Heart left ventricle (tissue), 16 donors: Measurements from ENCODE around the gene PINK1. TPM values are rescaled to one million over a fixed set of nuclear protein-coding genes. Genes with fewer than 3 reads are reported as not detected.
A peak's percentile ranks its signal among the peaks of the same experiment; 100 is the strongest.
"Not testable (repeated sequence)": the region's sequence is repeated elsewhere in the genome, so short reads cannot be mapped to it uniquely, and the experiment has no call there.

Experiments used
- ATAC-seq, 4 donors: fragments of 200-7000 bp; cut with Tn5 transposase; one replicate each; pipeline ENCODE4 v1.9.1; 2020 to 2022; ENCODE audit warnings: moderate library complexity in 4 of 4, mild to moderate bottlenecking in 3 of 4, moderate number of reproducible peaks in 1 of 4
- DNase-seq, 5 donors: peaks; one replicate each; pipeline ENCODE4 v3.0.0-alpha.2; 2020
- H3K27ac ChIP-seq, 12 donors: fragments of 200-600 bp; sonication (generic) in 4 of 12; one replicate each; pipeline versions ENCODE4 v1.5.0 to v1.8.0; 2016 to 2022; ENCODE audit warnings: mild to moderate bottlenecking in 2 of 12
- H3K27me3 ChIP-seq, 9 donors: fragments of 200-600 bp; sonication (generic) in 2 of 9; one replicate each; pipeline versions ENCODE4 v1.5.1 to v1.8.0; 2016 to 2022; ENCODE audit warnings: mild to moderate bottlenecking in 3 of 9
- H3K36me3 ChIP-seq, 9 donors: fragments of 200-600 bp; sonication (generic) in 2 of 9; one replicate each; pipeline versions ENCODE4 v1.5.0 to v1.8.0; 2018 to 2022; ENCODE audit warnings: mild to moderate bottlenecking in 2 of 9
- H3K4me1 ChIP-seq, 12 donors: fragments of 200-600 bp; sonication (generic) in 4 of 12; one replicate each; pipeline versions ENCODE4 v1.5.0 to v1.8.0; 2016 to 2022; ENCODE audit warnings: mild to moderate bottlenecking in 3 of 12
- H3K4me3 ChIP-seq, 12 donors: fragments of 200-600 bp; sonication (generic) in 4 of 12; one replicate each; pipeline versions ENCODE4 v1.5.0 to v1.8.0; 2017 to 2022; ENCODE audit warnings: mild to moderate bottlenecking in 9 of 12, moderate library complexity in 4 of 12
- H3K9me3 ChIP-seq, 12 donors: fragments of 200-600 bp; sonication (generic) in 4 of 12; one replicate each; pipeline versions ENCODE4 v1.5.0 to v1.8.0; 2016 to 2022; ENCODE audit warnings: mild to moderate bottlenecking in 1 of 12
- POLR2A ChIP-seq, 2 donors: fragments of 450-650 bp; IDR thresholded peaks; one replicate each; pipeline ENCODE4 v1.6.1; 2017; ENCODE audit warnings: antibody characterized with exemption in 2 of 2, mild to moderate bottlenecking in 2 of 2, moderate library complexity in 2 of 2
- WGBS, 4 donors: extraction: QIAGEN DNeasy Blood & Tissue Kit in 2 of 4; methylation state at CpG; one replicate each; pipeline versions ENCODE4 v1.1.5 to v1.1.7; 2013 to 2018; 5-methylcytosine and 5-hydroxymethylcytosine counted together
- intact Hi-C, 10 donors: fragments of 100-400 bp; cut with DNase I; formaldehyde crosslinking; loops; one replicate each; pipeline versions ENCODE4 v1.11.1 to v1.14.2; 2022
- polyA plus RNA-seq, 2 donors: library from polyadenylated mRNA; stranded (reverse); fragments of 200-250 nt; gene quantifications; one replicate each; pipeline ENCODE4 v1.2.3, GENCODE V29; 2013
- total RNA-seq, 9 donors: library from RNA; depleted of rRNA in 2 of 9; stranded (reverse); fragments of >200 nt in 2 of 9; fragmentation: NEBNext Ultra II Directional in 3 of 9; extraction: Animal tissue kit (Norgen Biotek cat#: 25700) in 3 of 9; gene quantifications; one replicate each; pipeline versions ENCODE4 v1.1.0 to v1.2.4, GENCODE V29; 2016 to 2023
- TF ChIP-seq, protein P1 (sequence below), 12 donors: fragments of 200-600 bp; sonication (generic) in 4 of 12; IDR thresholded peaks; one replicate each; pipeline versions ENCODE4 v1.5.0 to v1.8.0; 2018 to 2022; ENCODE audit warnings: antibody characterized with exemption in 12 of 12, mild to moderate bottlenecking in 5 of 12
- donor health status: ischemic (EF 13 %, LVEDD 7.1; RV severe dilation, severe dysfunction).
- donor health status: healthy with polysubstance abuse.
- donor health status: DM: no; HTN: yes; CAD: no.
- donor health status: DM: no; HTN: no; CAD: no.
- donor health status: ischemic (EF 25% LVEDD 6.9; RV normal size, moderate dysfunction).
- donor health status: ischemic (EF 25% LVEDD 5.7; RV mildly dilated, moderate dysfunction).
- donor health status: healthy.
- donor health status: DM: yes; HTN: yes; CAD: no.
- donor health status: ischemic (EF 35%, LVEDD 5.7; RV mildly dilated, moderate dysfunction).
- donor health status: nonischemic (EF 11% LVEDD 7.7; RV severe dilation, severe dysfunction).
- donor health status: DM: yes; HTN: yes; CAD: no.
- donor health status: PGD.
- donor health status: ischemic (EF 29% LVEDD 5.4; RV normal size, mild dysfunction).
- donor health status: nonischemic (EF 23%, LVEDD 6.1; RV moderate dilation, normal function).

The PINK1 gene
- total and polyA plus RNA-seq, 11 donors: 147 to 418 (median 258) TPM

DNA sequence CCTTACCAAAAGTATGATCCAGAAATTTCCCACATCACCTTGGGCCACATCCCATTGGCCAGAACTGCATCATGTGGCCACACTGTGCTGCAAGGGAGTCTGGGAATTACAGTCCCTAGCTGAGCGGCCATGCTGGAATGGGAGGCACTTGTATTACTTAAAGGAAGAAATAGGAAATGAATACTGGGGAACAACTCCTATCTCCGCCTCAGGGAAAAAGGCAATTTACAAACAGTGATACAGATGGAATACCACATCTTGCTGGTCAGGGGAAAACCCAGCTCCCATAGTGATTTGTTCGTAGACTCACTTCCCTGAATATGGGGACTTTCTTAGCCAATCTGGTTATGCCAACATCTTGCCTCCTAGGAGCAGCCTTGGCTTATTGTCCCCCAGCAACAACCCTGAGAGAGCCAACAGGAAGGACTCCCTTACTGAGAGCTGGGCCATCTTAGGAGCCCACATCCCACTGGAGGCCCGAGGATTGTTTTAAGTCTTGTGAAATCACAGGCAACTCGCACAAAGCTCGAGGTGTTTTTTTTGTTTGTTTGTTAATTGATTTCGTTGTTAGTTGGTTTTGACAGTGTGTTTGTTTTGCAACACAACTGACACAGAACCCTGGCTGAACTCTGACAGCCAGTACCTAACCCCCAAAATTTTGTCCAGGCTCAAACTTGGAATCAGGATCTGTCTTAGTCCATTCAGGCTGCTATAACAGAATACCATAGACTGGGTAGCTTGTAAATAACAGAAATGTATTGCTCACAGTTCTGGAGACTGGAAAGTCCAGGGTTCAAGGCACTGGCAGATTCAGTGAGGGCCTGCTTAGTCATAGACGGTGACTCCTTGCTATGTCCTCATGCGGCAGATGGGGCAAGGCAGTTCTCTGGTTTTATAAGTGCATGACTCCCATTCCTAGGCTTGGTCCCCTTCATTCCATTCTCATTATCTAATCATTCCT, 29.5 kb upstream of the PINK1 start:
- ATAC-seq (no peak), DNase-seq (no peak)
- intact Hi-C loops: no loop called here
- Histone ChIP-seq H3K4me1 (peaks cover 0 to 21% (median 0%) of the 10 kb centered on the region in 12 donors), H3K36me3 (no peaks in the 10 kb centered on the region), H3K27me3 (no peaks in the 10 kb centered on the region), H3K9me3 (no peaks in the 10 kb centered on the region), H3K4me3 (no peak overlapping the region), H3K27ac (peak overlapping the region in 1 of 12 donors; percentile 2)
- no peak for TF ChIP-seq POLR2A (IDR thresholded peaks at IDR 0.05)
- TF ChIP-seq, protein P1, sequence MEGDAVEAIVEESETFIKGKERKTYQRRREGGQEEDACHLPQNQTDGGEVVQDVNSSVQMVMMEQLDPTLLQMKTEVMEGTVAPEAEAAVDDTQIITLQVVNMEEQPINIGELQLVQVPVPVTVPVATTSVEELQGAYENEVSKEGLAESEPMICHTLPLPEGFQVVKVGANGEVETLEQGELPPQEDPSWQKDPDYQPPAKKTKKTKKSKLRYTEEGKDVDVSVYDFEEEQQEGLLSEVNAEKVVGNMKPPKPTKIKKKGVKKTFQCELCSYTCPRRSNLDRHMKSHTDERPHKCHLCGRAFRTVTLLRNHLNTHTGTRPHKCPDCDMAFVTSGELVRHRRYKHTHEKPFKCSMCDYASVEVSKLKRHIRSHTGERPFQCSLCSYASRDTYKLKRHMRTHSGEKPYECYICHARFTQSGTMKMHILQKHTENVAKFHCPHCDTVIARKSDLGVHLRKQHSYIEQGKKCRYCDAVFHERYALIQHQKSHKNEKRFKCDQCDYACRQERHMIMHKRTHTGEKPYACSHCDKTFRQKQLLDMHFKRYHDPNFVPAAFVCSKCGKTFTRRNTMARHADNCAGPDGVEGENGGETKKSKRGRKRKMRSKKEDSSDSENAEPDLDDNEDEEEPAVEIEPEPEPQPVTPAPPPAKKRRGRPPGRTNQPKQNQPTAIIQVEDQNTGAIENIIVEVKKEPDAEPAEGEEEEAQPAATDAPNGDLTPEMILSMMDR (IDR thresholded peaks at IDR 0.05): no peak
- WGBS, 4 donors: 89 to 94% (median 93%) methylated on average over 9 of the region's 9 CpGs

DNA sequence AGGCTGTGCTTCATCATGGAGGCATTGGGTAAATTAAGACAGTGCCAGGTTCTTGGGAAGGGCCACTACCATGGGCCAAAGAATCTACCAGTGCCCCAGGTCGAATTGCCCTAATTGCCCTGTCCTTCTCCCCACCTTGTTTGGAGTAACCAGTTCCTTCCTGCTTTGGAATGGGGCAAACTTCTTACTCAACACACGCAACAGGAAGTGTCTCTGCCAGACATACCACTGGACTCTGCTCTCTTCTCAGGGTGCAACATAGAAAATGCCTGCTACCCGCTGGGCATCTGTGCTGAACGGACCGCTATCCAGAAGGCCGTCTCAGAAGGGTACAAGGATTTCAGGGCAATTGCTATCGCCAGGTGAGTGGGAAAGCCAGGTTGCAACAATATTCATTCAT, 28.6 kb upstream of the PINK1 start:
- Histone ChIP-seq H3K36me3 (no peaks in the 10 kb centered on the region), H3K4me3 (no peak overlapping the region), H3K27me3 (no peaks in the 10 kb centered on the region), H3K4me1 (peaks cover 0 to 21% (median 0%) of the 10 kb centered on the region in 12 donors), H3K27ac (peak overlapping the region in 1 of 12 donors; percentile 33), H3K9me3 (no peaks in the 10 kb centered on the region)
- TF ChIP-seq POLR2A (IDR thresholded peaks at IDR 0.05): no peak
- TF ChIP-seq, protein P1 (IDR thresholded peaks at IDR 0.05): no peak
- intact Hi-C loops: no loop called here
- DNase-seq (no peak), ATAC-seq (no peak)
- WGBS, 4 donors: 86 to 90% (median 89%) methylated on average over 7 of the region's 7 CpGs

DNA sequence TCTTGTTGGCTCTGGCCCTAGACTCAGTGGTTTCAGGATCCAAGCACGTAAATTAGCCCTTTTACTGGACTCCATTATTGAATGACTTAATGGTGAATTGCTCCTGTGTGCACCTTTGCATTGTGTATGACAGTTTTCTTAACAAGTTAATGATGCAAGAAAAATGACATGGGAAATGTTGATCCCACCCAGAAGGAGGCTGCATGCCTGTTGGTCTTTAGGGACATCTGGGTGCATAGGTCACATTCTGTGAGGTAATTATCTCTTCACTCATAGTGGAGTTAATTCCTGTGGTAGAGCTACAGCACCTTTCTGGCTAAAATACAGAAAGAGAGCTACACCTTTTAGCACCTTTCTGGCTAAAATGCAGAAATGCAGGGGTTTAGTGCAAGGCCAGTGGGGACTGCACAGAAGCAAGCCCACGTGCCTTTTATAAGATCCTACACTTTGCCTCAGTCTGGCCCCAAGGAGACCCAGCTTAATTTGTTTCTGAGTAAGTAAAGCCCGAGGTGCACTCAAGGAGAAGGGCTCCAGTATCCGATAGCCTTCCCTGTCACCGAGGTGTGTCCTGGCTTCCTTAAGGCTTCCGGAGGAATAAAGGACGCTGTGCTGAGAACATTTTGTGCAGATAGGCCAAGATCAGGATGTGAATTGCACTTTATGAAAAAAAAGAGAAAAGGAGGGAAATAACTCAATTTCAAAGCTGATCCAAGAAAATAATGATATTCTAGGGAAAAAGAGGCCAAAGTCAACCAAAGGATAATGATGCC, 26.3 kb upstream of the PINK1 start:
- DNase-seq, H3K27me3 ChIP-seq, H3K9me3 ChIP-seq, intact Hi-C loops, H3K36me3 ChIP-seq, H3K4me3 ChIP-seq: not testable (repeated sequence)
- H3K27ac ChIP-seq: peak overlapping the region in 8 of 12 donors; percentile 17 to 73 (median 52)
- 59 to 77% (median 73%) methylated on average over 6 to 7 of the region's 7 CpGs for WGBS, 4 donors
- ATAC-seq: peak in 3 of 4 donors; percentile 58 to 81 (median 72)
- H3K4me1 ChIP-seq: peaks cover 0 to 21% (median 0%) of the 10 kb centered on the region in 12 donors

DNA sequence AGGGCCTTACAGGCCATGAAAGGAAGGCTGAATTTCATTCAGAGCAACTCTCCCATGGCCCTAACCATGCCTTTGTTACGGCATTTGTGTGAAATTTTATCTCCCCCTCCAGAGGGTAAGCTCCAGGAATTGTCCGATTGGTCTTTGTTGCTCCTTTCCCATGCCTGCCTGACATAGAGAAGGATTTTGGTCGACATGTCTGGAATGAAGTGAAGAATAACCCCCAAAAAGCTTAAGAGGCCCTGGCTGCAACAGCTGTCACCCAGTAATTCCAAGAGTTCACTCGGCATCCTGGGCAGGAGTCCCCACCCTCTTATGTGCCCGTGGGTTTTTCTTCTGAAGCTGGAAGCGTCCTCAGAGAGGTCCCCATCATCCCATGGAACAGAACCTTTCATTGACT, 23.7 kb upstream of the PINK1 start:
- no peaks in the 10 kb centered on the region for H3K36me3 ChIP-seq
- no peaks in the 10 kb centered on the region for H3K27me3 ChIP-seq
- H3K27ac ChIP-seq: no peak overlapping the region
- ATAC-seq (no peak), DNase-seq (no peak)
- H3K4me1 ChIP-seq: peaks cover 0 to 23% (median 3%) of the 10 kb centered on the region in 12 donors
- no peaks in the 10 kb centered on the region for H3K9me3 ChIP-seq
- TF ChIP-seq POLR2A (IDR thresholded peaks at IDR 0.05): no peak
- no peak overlapping the region for H3K4me3 ChIP-seq
- 85 to 89% (median 88%) methylated on average over 6 of the region's 6 CpGs for WGBS, 4 donors
- intact Hi-C loops: no loop called here

DNA sequence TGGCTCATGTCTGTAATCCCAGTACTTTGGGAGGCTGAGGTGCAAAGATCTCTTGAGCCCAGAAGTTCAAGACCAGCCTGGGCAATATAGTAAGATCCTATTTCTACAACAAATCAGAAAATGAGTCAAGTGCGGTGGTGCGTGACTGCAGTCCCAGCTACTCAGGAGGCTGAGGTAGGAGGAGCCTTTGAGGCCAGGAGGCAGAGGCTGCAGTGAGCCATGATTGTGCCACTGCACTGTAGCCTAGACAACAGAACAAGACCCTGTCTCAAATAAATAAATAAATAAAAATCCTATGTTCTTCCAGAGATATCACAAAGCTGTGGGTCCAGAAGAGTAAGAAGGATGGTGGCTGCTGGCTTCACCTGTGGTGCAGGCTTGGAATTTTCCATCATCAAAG, 22.3 kb upstream of the PINK1 start:
- intact Hi-C loops: no loop called here
- Histone ChIP-seq H3K27me3 (no peaks in the 10 kb centered on the region), H3K27ac (no peak overlapping the region), H3K4me3 (no peak overlapping the region), H3K4me1 (peaks cover 0 to 24% (median 7%) of the 10 kb centered on the region in 12 donors), H3K36me3 (no peaks in the 10 kb centered on the region), H3K9me3 (no peaks in the 10 kb centered on the region)
- ATAC-seq (no peak), DNase-seq (no peak)
- 96 to 100% (median 98%) methylated on average over 2 of the region's 2 CpGs for WGBS, 4 donors
- TF ChIP-seq, protein P1 (IDR thresholded peaks at IDR 0.05): no peak
